ENCODE results near the gene RPUSD3.
"Not testable (repeated sequence)": the region's sequence is repeated elsewhere in the genome, so short reads cannot be mapped to it uniquely, and the experiment has no call there.

The RPUSD3 gene

DNA sequence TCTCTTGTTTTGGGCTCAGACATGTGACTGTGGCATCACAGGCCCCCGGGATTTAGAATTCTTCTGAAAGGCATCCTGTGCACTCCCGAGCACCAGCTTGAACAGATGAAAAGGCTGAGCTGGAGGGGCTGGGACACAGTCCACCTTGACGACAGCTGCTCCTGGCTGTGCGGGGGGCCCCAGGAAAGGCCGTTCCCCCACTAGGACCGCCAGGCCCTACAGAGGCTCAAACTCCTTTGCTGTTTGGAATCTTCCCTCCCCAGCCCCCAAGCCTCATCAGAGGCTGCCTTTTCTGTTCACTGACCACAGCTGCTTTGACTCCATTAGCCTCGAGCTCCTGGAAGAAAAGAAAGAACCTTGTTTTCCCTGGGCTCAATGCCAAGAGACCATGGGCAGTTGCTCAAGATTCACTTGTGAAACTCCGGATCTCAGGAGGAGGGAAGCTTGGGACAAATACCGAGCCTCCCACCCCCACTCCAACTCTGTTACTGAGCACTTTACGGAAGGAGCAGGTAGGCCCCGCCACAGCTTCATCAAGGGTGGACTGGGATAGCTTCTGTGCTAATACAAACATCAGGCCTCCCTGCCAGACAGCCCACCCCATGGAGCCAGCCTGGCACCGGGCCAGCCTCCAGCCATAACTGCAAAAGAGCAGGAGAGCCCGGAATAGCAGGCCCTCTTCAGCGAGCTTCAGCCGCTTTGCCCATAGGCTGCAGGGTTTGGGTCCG lies 20.6 kb upstream of the RPUSD3 start:
- DNase-seq = no peak

DNA sequence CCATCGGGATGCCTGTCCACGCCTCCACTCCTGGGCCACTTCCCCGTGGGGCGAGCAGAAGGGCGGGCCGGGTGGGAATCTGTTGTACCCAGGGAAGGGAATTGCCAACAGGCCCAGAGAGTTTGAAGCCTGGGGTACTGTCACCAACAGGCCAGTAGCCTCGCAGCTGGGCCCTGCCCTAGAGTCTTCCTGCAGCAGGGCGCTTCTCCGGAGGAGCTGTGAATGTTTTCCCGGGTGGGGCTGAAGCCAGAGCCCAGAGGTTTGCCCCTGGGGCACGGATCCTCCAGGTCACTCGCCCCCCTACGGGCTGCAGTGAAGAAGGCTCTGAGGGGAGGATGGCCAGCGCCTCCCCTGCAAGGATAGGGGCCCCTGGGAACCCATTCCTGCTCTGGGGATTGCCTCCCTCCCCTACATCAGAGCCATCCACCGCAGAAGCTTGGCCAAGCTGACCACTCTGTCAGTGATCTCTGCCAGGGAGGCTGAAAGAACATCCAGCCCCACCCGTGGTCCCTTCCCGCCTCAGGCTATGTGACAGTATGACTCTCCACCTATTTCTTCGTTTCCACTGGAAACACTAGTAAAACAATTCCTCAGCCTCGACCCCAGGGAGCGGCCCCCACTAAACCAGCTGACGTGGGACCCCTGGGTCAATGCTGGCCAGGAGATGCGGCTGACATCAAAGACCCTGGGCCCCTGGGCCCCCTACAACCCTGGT lies 19.4 kb upstream of the RPUSD3 start:
- no peak for DNase-seq

- no peak for DNase-seq
Observed at GRCh38 chr3:9862391-9863057, 18.7 kb upstream of the RPUSD3 start.

- no peak for DNase-seq
Observed at GRCh38 chr3:9861626-9862130, 17.9 kb upstream of the RPUSD3 start.

GRCh38 chr3:9861201-9861600 lies 17.4 kb upstream of the RPUSD3 start:
- no peak for DNase-seq

- DNase-seq = no peak
Observed at GRCh38 chr3:9859530-9860025, 15.8 kb upstream of the RPUSD3 start.

DNA sequence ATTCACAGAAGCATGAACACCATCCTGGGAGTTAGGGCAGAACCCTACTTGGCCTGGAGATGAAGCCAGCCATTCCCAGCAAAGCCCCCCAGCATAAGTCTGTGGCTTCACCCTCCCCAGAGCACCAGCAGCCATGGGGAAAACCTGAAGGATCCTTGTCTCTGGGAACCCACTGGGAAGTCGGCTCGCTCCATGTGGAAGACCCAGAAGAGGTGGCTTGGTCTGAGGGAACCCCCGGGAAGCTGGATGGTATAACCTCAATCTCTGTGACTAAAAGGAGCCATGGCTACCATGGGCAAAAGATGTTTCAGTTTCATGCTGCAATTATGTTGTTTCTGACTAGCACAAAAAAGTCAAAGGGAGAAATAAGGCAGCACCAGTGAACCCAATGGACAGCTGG lies 11.8 kb upstream of the RPUSD3 start:
- no peak for DNase-seq

DNA sequence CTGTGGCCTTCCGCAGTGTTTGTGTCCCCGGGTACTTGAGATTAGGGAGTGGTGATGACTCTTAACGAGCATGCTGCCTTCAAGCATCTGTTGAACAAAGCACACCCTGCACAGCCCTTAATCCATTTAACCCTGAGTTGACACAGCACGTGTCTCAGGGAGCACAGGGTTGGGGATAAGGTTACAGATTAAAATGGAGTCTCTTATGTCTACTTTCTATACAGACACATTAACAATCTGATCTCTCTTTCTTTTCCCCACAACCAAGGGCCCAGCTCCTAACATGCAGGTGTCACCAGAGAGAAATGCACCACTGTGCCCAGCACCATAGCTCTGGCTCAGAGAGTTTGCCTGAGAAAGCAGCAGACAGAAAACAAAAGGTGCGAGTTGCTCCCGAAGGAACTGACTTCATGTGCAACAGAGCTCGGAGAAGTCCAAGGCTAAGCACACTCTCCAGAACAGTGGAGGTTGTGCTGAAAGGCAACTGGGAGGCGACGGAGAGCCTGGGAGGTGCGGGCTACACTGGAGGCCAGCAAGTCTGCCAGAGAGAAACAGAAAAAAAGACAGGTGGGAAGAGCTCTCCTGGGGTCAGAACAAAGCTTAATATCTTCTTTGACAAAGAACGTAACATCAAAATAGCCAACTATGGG lies 10.6 kb upstream of the RPUSD3 start:
- DNase-seq = not testable (repeated sequence)

DNA sequence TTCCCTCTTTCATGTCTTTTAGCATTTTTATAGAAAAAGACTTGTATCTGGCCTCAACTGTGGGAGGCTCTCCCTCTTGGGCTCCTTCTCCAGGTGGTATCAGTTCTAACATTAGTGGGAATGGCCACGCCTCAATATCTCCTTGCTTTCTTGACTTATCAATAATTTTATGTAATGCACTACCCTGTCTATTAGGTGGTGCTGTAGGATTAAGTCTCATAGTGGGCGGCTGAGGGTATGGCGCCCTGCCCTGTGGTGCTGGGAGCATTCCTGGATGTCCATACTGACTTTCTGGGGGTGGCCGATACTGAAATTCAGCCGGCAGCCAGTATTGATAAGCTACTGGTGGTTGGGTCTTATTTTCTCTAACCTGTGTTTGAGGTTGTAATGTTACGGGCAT lies 8.7 kb upstream of the RPUSD3 start:
- no peak for DNase-seq

- not testable (repeated sequence) for DNase-seq
Observed at GRCh38 chr3:9851926-9852325, 8.1 kb upstream of the RPUSD3 start.

DNA sequence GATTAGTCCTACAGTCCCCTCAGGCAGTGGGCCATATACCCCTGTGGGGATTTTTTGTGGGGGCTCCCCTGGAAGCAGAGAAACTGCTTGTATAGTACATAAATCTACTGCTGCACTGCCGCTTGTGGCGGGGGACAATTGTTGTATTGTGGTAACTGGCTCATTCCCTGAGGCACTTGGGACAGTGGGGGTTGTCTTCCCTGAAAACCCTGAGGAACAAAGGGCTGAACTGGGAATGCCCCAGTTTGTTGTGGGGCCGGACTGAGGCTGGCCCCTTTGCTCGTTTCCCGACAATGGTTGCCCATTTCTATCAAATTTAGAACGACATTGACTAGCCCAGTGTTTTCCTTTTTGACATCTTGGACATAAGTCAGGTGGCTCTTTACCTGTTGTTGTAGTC lies 7.6 kb upstream of the RPUSD3 start:
- not testable (repeated sequence) for DNase-seq

DNA sequence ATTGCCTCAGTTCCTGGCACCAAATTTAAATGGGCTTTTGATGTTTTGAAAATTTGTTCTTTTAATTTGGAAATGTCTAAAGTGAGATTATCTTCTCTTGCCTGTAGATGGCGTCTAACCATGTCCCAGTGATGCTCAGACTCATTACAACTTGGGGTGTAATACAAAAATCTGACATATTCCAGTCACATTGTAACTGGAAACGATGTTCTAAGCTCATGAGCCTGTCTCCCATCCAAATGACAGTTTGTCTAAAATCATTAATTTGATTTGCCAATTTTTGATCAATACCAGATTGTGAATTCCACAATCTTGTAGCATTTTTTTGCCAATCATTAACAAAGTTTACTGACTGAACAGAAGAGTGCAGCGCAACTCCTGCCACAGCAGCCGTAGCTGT lies 5.1 kb upstream of the RPUSD3 start:
- not testable (repeated sequence) for DNase-seq

DNA sequence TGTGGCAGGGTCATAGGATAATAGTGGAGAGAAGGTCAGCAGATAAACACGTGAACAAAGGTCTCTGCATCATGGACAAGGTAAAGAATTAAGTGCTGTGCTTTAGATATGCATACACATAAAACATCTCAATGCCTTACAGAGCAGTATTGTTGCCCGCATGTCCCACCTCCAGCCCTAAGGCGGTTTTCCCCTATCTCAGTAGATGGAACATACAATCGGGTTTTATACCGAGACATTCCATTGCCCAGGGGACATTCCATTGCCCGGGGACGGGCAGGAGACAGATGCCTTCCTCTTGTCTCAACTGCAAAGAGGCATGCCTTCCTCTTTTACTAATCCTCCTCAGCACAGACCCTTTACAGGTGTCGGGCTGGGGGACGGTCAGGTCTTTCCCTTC lies 4.1 kb upstream of the RPUSD3 start:
- DNase-seq = not testable (repeated sequence)

GRCh38 chr3:9846931-9847488 lies 3.2 kb upstream of the RPUSD3 start:
- DNase-seq = no peak

- no peak for DNase-seq
Observed at GRCh38 chr3:9846231-9846630, 2.4 kb upstream of the RPUSD3 start.

GRCh38 chr3:9841015-9841414 lies 2.8 kb downstream of the RPUSD3 start:
- no peak for DNase-seq

DNA sequence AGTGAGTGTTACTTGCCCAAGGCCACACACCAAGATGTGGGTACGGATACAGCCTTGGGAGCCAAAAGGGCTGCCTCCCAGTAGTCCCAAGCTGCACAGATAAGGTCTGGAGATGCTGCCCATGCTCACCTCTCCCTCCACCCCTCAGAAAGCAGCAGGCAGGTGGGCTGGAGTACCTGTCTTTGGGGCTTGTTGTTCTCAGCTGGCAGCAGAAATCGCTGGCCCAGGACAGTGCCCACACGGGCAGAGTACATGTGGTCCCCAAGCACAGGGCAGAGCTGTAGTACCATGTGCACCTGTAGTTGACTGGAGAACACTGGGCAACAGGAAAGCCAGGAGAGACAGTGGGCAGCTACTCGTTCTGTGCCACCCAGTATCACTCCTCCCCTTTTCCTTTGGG lies 5.0 kb downstream of the RPUSD3 start:
- no peak for DNase-seq

DNA sequence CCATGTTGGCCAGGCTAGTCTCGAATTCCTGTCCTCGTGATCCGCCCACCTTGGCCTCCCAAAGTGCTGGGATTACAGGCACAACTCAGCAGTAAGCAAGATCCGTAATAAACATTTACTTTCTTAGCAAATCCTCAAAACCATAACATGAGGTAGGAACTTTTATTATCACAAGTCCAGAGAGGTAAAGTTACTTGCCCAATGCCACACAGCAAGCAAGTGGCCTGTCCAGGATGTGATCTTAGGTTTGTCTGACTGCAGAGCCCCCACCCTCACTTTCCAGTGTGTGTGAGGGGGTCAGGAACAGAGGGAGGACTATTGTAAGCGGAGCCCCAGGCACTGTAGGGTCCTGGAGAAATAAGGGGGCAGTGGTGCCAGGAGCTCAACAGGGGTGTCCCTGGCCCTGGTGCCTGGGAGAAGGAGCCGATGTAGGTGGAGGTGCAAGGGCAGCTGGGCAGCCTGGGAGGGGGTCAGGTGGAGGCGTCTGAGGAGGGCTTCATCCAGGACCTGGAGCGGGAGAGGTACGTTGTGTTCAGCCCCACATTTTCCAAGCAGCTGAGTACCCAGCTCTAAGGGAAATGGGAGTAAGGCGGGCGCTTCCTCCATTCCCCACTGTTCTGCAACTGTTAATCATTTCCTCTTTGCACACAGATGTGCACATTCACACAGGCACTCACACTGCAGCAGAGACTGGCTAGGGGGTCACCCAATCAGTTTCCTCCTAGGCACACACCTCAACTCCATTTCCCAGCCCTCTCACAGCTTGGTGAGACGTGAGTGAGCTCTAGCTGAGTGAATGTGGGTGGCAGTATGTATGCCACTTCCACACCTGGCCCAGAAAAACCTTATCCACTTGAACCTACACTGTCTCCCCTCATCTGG lies 5.9 kb downstream of the RPUSD3 start:
- DNase-seq = no peak

DNA sequence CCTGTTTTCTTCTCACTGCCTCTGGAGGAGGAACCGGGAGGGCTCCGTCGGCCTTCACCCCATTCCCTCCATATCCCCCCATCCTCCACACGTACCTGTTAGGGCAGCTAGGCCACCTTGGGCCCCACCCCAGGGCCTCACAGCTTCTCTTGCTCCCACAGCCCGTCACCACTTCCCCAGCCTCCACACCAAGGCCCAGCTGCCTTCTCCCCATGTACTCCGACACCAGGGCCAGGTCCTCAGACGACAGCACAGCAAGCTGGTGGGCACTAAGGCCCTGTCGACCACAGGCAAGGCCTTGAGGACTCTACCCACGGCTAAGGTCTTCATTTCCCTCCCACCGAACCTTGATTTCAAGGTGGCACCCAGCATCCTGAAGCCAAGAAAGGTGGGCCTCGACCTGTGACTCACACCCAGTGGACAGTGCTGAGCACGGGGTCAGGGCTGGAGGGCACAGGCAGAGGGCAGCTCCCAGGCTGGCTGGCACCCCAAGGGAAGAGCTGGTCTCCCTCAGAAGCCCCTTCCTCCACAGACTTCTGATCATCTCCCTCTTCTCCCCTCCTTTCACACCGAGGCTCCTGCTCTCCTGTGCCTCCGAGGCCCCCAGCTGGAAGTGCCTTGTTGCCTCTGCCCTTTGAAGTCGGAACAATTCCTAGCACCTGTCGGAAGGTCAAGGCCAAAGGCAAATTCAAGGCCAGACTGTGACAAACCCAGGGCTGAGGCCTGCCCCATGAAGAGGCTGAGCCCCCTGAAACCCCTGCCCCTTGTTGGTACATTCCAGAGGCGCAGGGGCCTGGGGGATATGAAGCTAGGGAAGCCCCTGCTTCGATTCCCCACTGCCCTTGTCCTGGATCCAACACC lies 9.1 kb downstream of the RPUSD3 start:
- DNase-seq = no peak

DNA sequence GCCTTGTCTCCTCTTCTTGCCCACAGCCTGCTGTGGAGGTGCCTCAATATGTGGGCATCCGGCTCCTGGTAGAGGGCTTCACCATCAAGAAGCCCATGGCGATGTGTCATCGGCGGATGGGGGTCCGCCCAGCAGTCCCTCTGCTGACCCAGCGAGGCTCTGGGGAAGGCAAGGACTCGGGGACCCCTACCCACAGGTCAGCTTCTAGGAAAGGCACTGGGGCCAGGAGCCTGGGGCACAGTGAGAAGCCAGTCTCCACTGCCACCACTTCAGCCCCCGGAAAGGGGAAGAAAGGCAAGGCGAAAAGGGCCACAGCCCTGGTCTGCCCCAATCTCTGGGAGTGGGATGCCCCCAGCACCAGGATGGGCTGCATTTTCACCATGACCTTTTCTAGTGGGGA lies 10.7 kb downstream of the RPUSD3 start:
- no peak for DNase-seq

DNA sequence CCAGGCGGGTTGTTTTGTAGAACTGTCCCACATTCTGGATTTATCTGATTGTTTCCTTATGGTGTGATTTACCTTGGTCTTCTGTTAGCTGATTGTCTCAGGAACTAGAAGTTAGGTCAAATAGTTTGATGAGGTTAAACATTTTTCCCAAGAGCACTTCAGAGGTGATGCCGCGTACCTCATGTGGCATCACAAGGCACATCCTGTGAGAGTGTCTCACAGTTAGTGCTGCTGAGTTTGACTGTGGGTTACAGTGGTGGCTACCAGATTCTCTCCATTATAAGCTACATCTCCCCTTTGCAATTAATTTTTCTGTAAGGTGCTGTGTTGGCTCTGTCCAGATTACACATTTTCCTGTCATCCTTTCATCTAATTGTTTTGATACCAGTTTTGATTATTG lies 12.6 kb downstream of the RPUSD3 start:
- no peak for DNase-seq
